Activated T-helper 2 cell treated with anti-CD3 and anti-CD28 coated beads, Interferon-gamma antibody, Interleukin-2, Interleukin-4, amounts not matched to agents 10 μg/mL and 5 μg/mL and 100 μg/mL, durations not matched to agents 14 hours and 24 hours and 36 hours (primary cell): Measurements from ENCODE around the gene KDM4C. TPM values are rescaled to one million over a fixed set of nuclear protein-coding genes. Genes with fewer than 3 reads are reported as not detected.

Experiments
- DNase-seq: peaks from one replicate; pipeline ENCODE4 v3.0.0; 2021; ENCODE audit warnings: low spot score
- H3K27ac Mint-ChIP-seq: one replicate; pipeline ENCODE4 v1.8.0; 2021; ENCODE audit warnings: mixed read lengths
- H3K27me3 Mint-ChIP-seq: one replicate; pipeline ENCODE4 v1.8.0; 2021; ENCODE audit warnings: low read depth, mixed read lengths
- H3K36me3 Mint-ChIP-seq: one replicate; pipeline ENCODE4 v1.8.0; 2021; ENCODE audit warnings: low read depth, mixed read lengths
- H3K4me1 Mint-ChIP-seq: one replicate; pipeline ENCODE4 v1.8.0; 2021; ENCODE audit warnings: low read depth, mixed read lengths
- H3K4me3 Mint-ChIP-seq: one replicate; pipeline ENCODE4 v1.8.0; 2021; ENCODE audit warnings: low read depth, mild to moderate bottlenecking, moderate library complexity, mixed read lengths
- H3K9me3 Mint-ChIP-seq: one replicate; pipeline ENCODE4 v1.8.0; 2021; ENCODE audit warnings: mixed read lengths
- intact Hi-C: fragments of 100-400 bp; cut with micrococcal nuclease; formaldehyde crosslinking; loops from one replicate; pipeline ENCODE4 v1.15.1; 2023
- total RNA-seq: library from RNA; stranded (reverse); gene quantifications from 2 replicates; pipeline ENCODE4 v1.2.3, GENCODE V29; 2022

Gene KDM4C
- total RNA-seq, 1 donor from 2014 or later, result 38.4 TPM

GRCh38 chr9:7097785-7098752 lies 340.3 kb downstream of the KDM4C start:
- DNase-seq, result no peak
- Mint-ChIP-seq H3K4me1 (peaks cover 3% of the 10 kb centered on the region), H3K27ac (no peak overlapping the region), H3K27me3 (no peaks in the 10 kb centered on the region), H3K4me3 (no peak overlapping the region), H3K36me3 (peaks cover 23% of the 10 kb centered on the region), H3K9me3 (no peaks in the 10 kb centered on the region)
- intact Hi-C loops, result no loop called here

- Mint-ChIP-seq H3K9me3 (no peaks in the 10 kb centered on the region), H3K4me3 (no peak overlapping the region), H3K27me3 (no peaks in the 10 kb centered on the region), H3K36me3 (peaks cover 51% of the 10 kb centered on the region), H3K27ac (no peak overlapping the region), H3K4me1 (no peaks in the 10 kb centered on the region)
- intact Hi-C loops, result no loop called here
- no peak for DNase-seq
These were observed 345.6 kb downstream of the KDM4C start for GRCh38 chr9:7103367-7103766.

DNA sequence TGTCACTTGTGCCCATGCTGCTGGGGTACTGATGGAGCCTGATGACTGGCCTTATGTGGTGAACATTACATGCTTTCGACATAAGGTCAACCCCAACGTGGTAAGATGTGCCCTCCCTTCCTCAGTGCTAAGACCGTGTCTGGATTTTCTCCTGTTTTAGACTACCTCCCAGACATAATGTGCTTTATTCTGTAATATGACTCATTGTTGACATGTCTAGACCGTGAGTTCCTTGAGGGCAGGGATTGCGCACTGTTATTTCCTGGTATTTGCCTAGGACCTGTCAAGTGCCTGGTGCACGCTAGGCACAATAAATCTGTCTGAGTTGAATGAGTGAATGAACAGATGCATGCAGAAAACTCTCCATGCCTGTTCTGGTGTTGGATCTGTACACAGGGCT lies 346.0 kb downstream of the KDM4C start:
- Mint-ChIP-seq H3K9me3 (no peaks in the 10 kb centered on the region), H3K27ac (no peak overlapping the region), H3K27me3 (no peaks in the 10 kb centered on the region), H3K4me1 (no peaks in the 10 kb centered on the region), H3K4me3 (no peak overlapping the region), H3K36me3 (peaks cover 53% of the 10 kb centered on the region)
- no peak for DNase-seq
- intact Hi-C loops, result no loop called here

GRCh38 chr9:7104625-7105024 lies 346.9 kb downstream of the KDM4C start:
- Mint-ChIP-seq H3K27ac (no peak overlapping the region), H3K27me3 (no peaks in the 10 kb centered on the region), H3K9me3 (no peaks in the 10 kb centered on the region), H3K36me3 (peaks cover 50% of the 10 kb centered on the region), H3K4me1 (no peaks in the 10 kb centered on the region), H3K4me3 (no peak overlapping the region)
- DNase-seq, result no peak
- intact Hi-C loops, result no loop called here

DNA sequence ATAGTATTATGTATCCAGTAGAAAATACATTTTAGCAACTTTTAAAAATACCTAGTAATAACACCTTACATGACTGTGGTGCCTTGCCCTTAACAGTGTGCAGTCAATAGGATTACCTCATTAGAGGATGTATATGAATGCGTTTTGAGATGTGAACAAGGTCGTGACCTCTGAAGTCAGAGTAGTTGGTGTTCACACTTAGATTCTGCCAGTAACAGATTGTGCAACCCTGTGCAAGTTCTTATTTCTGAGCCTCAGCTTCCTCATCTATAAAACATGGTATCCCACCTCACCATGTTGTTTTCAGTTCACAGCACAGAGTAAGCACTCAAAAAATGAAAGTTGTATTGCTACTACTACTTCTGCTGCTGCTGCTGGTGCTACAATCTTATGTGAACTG lies 347.3 kb downstream of the KDM4C start:
- Mint-ChIP-seq H3K9me3 (no peaks in the 10 kb centered on the region), H3K27me3 (no peaks in the 10 kb centered on the region), H3K4me1 (peaks cover 1% of the 10 kb centered on the region), H3K36me3 (peaks cover 54% of the 10 kb centered on the region), H3K27ac (no peak overlapping the region), H3K4me3 (no peak overlapping the region)
- intact Hi-C loops, result no loop called here
- no peak for DNase-seq

GRCh38 chr9:7108936-7109335 lies 351.2 kb downstream of the KDM4C start:
- peaks cover 1% of the 10 kb centered on the region for H3K4me1 Mint-ChIP-seq
- intact Hi-C loops, result no loop called here
- no peaks in the 10 kb centered on the region for H3K9me3 Mint-ChIP-seq
- H3K27ac Mint-ChIP-seq, result no peak overlapping the region
- no peak for DNase-seq
- H3K36me3 Mint-ChIP-seq, result peaks cover 48% of the 10 kb centered on the region
- no peaks in the 10 kb centered on the region for H3K27me3 Mint-ChIP-seq
- H3K4me3 Mint-ChIP-seq, result no peak overlapping the region

GRCh38 chr9:7111413-7111812 lies 353.6 kb downstream of the KDM4C start:
- Mint-ChIP-seq H3K27ac (no peak overlapping the region), H3K36me3 (peaks cover 30% of the 10 kb centered on the region), H3K4me3 (no peak overlapping the region), H3K27me3 (no peaks in the 10 kb centered on the region), H3K4me1 (peaks cover 1% of the 10 kb centered on the region), H3K9me3 (no peaks in the 10 kb centered on the region)
- no peak for DNase-seq
- intact Hi-C loops, result no loop called here

DNA sequence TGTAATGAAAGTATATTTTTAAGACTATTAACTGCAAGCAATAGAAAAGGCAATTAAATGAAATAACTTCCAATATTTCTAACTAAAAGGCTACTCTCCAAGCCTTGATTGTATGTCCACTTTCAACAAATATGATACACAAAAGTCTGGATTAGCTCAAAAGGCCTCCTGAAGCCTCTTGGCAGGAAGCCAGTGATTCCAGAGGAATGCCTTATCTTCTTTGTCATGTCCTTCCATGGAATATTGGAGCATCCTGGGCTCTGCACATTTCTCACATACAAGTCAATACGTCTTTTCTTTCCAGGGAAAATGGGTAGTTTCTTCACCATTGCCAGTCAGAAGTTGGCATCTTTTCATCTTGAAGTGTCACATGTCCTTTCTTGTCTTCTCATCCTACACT lies 357.8 kb downstream of the KDM4C start:
- Mint-ChIP-seq H3K36me3 (peaks cover 5% of the 10 kb centered on the region), H3K4me1 (no peaks in the 10 kb centered on the region), H3K4me3 (no peak overlapping the region), H3K27ac (no peak overlapping the region), H3K9me3 (no peaks in the 10 kb centered on the region), H3K27me3 (no peaks in the 10 kb centered on the region)
- intact Hi-C loops, result no loop called here
- no peak for DNase-seq

GRCh38 chr9:7117676-7118561 lies 360.1 kb downstream of the KDM4C start:
- Mint-ChIP-seq H3K4me3 (no peak overlapping the region), H3K9me3 (peaks cover 3% of the 10 kb centered on the region), H3K27ac (no peak overlapping the region), H3K27me3 (no peaks in the 10 kb centered on the region), H3K4me1 (peaks cover 7% of the 10 kb centered on the region), H3K36me3 (peaks cover 13% of the 10 kb centered on the region)
- no peak for DNase-seq
- intact Hi-C loops, result no loop called here

- no peak overlapping the region for H3K27ac Mint-ChIP-seq
- H3K4me3 Mint-ChIP-seq, result no peak overlapping the region
- intact Hi-C loops, result no loop called here
- DNase-seq, result no peak
- peaks cover 3% of the 10 kb centered on the region for H3K9me3 Mint-ChIP-seq
- peaks cover 7% of the 10 kb centered on the region for H3K4me1 Mint-ChIP-seq
- H3K36me3 Mint-ChIP-seq, result peaks cover 17% of the 10 kb centered on the region
- H3K27me3 Mint-ChIP-seq, result no peaks in the 10 kb centered on the region
These were observed 360.9 kb downstream of the KDM4C start for GRCh38 chr9:7118633-7119032.

- intact Hi-C loops, result no loop called here
- DNase-seq, result no peak
- no peak overlapping the region for H3K27ac Mint-ChIP-seq
- H3K36me3 Mint-ChIP-seq, result peaks cover 17% of the 10 kb centered on the region
- no peak overlapping the region for H3K4me3 Mint-ChIP-seq
- no peaks in the 10 kb centered on the region for H3K27me3 Mint-ChIP-seq
- peaks cover 3% of the 10 kb centered on the region for H3K9me3 Mint-ChIP-seq
- peaks cover 7% of the 10 kb centered on the region for H3K4me1 Mint-ChIP-seq
These were observed 361.8 kb downstream of the KDM4C start for GRCh38 chr9:7119612-7120011.

DNA sequence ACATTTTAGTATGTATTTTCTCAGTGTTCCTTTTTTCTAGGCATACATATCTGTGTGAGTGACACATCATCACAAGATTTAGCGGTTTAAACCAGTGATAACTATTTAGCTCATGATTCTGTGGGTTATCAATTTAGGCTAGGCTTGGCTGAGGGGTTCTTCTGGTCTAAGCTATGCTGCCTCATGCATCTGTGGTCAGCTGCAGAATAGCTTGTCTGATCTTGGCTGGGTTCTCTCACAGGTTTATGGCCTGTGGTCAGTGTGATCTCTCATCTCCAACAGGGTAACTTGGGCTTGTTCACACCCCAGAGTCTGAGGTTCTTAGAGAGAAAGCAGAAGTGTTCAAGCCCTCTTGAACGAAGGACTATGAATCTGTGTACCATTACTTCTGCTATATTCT lies 363.3 kb downstream of the KDM4C start:
- H3K27ac Mint-ChIP-seq, result no peak overlapping the region

DNA sequence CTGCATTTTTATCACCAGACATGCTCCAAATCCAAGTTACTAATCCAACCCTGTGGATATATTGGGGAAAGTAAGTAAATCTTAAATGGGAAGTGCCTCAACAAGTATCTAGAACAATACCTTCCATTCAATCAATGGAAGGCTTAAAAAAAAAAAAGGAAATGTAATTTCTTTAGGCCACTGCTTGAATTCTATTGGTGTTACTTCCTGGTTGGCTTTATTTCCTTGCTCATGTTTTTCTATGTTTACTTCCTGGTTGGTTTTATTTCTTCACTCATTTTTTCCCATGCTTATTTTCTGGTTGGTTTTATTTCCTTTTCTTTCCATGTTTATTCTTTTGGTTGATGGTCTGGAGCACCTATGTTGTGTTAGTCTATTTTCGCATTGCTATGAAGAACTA lies 363.9 kb downstream of the KDM4C start:
- H3K4me3 Mint-ChIP-seq, result no peak overlapping the region
- no peak for DNase-seq
- H3K27me3 Mint-ChIP-seq, result no peaks in the 10 kb centered on the region
- H3K27ac Mint-ChIP-seq, result no peak overlapping the region
- H3K9me3 Mint-ChIP-seq, result peaks cover 3% of the 10 kb centered on the region
- H3K4me1 Mint-ChIP-seq, result peaks cover 12% of the 10 kb centered on the region
- intact Hi-C loops, result no loop called here
- peaks cover 23% of the 10 kb centered on the region for H3K36me3 Mint-ChIP-seq

More for the DNA sequence above, 363.3 kb downstream of the KDM4C start:
- DNase-seq, result no peak
- Mint-ChIP-seq H3K27me3 (no peaks in the 10 kb centered on the region), H3K4me1 (peaks cover 12% of the 10 kb centered on the region), H3K9me3 (peaks cover 3% of the 10 kb centered on the region), H3K36me3 (peaks cover 21% of the 10 kb centered on the region), H3K4me3 (no peak overlapping the region)
- intact Hi-C loops, result no loop called here
